A172 (cell line): ENCODE data around the gene ZFHX3. TPM values are rescaled to one million over a fixed set of nuclear protein-coding genes. Genes with fewer than 3 reads are reported as not detected.
A peak's percentile ranks its signal among the peaks of the same experiment; 100 is the strongest.
"Not testable (repeated sequence)": the region's sequence is repeated elsewhere in the genome, so short reads cannot be mapped to it uniquely, and the experiment has no call there.

Experiments used
- DNase-seq: peaks from one replicate; pipeline ENCODE4 v3.0.0-alpha.2; 2015; ENCODE audit warnings: low spot score
- total RNA-seq: library from RNA; depleted of rRNA; stranded (reverse); fragments of >200 nt; shearing (Covaris generic); gene quantifications from 2 replicates; pipeline ENCODE4 v1.2.3, GENCODE V29; 2014

Gene ZFHX3
- total RNA-seq, 1 experiment from 2014 or later = 2.5 TPM

- no peak for DNase-seq
Observed at GRCh38 chr16:73021866-73022495, 25.9 kb downstream of the ZFHX3 start.

DNA sequence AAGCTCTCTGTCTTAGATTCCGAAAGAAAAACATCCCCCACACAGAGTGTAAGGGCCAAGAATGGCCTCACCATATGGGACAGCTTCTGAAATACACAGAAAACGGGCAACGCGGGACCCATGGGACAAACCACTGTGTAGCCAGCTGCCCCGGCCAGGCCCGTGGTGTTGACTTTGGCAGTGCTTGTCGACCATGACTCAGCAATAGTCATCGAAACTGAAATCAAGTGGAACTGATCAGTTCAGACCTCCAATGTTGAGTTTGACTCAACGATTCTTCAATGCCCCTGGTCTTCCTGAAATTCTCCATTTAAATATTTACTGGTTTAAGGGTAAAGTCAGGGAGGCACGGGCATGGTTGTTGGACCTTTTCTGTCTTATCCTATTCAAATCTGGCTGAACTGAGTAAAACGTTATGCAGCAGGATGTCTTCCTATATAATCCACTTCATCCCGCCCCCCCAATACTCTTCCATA, 27.5 kb downstream of the ZFHX3 start:
- peak; percentile 67 for DNase-seq

DNA sequence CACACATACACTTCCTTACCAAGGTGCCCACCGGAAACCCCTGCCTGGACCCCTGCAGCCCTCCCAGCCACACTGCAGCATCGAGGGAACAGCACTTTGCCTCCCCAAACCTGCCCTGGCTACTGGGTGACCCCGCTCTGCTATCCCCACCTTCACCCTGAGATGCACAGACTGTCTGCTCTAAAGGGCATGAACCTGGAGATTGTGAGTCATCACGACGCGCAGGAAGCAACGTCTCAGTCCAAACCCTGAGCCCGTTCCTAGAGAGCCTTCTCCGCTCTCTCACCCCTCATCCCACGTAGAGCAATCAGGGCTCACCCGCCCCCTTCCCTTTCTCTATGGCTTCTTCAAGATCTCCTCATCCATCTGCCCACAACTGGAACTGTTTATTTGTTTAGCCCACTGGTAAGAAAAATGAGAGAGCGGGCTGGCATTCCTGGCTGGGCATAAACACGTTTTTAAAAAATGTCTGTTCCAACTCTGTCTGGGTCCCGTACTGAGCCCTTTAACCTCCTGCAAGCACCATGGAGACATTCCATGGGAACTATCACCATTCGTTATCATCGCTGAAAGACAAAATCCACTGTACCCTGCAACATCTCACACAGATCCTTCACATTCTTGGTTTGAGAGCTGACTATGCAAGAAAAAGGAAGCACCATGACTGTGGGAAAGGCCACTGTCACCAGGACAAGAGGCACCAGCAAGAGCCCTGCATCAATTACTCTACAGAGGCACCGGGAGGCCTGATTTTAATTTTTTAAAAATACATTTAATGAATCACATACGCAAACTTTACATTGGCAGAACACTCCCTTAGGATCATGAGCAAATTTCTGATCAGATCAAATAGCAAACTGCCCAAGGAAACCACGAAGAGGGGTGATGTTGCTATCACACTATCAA, 28.2 kb downstream of the ZFHX3 start:
- DNase-seq = peak; percentile 74

- DNase-seq = no peak
Observed at GRCh38 chr16:73018821-73019456, 29.0 kb downstream of the ZFHX3 start.

GRCh38 chr16:73017321-73017720, 30.6 kb downstream of the ZFHX3 start:
- DNase-seq = no peak

- DNase-seq = no peak
Observed at GRCh38 chr16:73016488-73016830, 31.5 kb downstream of the ZFHX3 start.

GRCh38 chr16:73015612-73016487, 32.1 kb downstream of the ZFHX3 start:
- DNase-seq = no peak

- DNase-seq = no peak
Observed at GRCh38 chr16:73014768-73015167, 33.2 kb downstream of the ZFHX3 start.

DNA sequence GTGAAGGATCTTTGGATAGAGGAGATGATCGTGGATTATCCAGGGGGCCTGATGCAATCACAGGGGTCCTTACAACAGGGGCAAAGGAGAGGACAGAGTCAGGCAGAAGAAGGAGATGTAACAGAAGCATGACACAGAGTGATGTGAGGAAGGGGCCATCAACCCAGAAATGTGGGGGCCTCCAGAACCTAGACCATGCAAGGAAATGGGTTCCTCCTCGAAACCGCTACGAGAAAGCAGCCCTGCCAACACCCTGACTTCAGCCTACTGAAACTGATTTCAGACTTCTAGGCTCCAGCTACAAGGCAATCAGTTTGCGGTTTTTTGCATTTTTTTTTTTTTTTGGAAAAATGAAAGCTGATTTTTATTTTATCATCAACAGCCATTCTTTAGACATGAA, 34.0 kb downstream of the ZFHX3 start:
- no peak for DNase-seq

GRCh38 chr16:73012341-73012740, 35.6 kb downstream of the ZFHX3 start:
- no peak for DNase-seq

- no peak for DNase-seq
Observed at GRCh38 chr16:73011926-73012325, 36.0 kb downstream of the ZFHX3 start.

DNA sequence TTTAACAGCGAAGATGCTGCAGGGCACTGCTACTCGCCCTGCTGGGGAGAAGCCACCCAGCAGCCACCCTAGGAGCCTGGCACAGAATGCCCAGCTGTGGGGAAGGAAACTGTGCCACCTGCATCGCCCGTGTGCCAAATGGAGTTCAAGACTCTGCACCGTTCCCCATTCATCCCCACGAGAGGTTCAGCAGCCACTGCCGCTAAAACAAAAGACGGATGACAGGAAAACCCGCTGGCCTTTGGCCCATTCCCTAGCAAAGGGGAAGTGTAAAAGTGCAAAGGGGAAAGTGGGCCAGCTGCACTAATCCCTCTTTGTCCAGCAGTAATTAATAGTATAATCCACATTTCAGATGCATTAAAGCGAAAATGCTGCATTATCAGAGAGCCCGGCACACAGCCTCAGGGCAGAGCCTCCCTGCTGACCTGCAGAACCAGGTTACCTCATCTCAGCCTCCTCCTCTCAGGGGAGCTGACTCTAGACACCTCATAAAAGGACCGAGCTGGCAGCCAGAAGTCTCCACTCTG, 37.7 kb downstream of the ZFHX3 start:
- DNase-seq = no peak

DNA sequence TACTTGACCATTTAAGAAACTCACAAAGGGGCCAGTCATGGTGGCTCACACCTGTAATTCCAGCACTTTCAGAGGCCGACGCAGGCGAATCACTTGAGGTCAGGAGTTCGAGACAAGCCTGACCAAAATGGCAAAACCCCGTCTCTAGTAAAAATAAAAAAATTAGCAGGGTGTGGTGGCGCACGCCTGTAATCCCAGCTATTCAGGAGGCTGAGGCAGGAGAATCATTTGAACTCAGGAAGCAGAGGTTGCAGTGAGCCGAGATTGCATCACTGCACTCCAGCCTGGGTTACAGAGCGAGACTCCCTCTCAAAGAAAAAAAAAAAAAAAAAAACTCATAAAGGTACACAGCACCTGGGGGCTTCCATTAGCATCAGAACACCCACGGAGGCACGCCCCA, 38.2 kb downstream of the ZFHX3 start:
- not testable (repeated sequence) for DNase-seq

- DNase-seq = no peak
Observed at GRCh38 chr16:73006026-73006425, 41.9 kb downstream of the ZFHX3 start.

GRCh38 chr16:73002866-73003265, 45.1 kb downstream of the ZFHX3 start:
- no peak for DNase-seq

DNA sequence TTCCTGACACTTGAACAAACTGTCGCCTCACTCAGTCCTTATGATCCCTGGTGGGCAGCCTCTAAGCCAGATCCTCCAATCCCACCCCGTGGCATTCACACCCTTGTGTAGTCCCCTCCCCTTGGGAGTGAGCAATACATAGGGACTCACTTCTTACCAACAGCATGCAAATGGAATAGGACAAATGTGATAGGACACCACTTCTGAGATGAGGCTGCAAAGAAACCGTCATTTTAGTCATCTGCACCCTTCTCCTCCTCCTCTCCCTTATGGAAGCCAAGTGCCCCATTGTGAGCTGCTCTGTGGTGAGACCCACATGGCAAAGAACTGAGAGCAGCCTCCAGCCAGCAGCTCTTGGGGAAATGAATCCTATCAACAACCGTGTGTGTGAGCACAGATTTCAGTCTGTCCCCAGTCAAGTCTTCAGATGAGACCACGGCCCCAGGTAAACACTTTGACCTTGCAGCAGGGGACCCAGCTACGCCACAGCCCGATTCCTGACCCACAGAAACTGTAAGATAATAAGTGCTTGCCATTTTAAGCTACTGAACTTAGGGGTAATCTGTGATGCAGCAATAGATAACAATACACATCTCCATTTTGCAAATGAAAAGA, 46.9 kb downstream of the ZFHX3 start:
- no peak for DNase-seq

GRCh38 chr16:73000020-73000906, 47.7 kb downstream of the ZFHX3 start:
- no peak for DNase-seq

GRCh38 chr16:72999541-73000019, 48.3 kb downstream of the ZFHX3 start:
- no peak for DNase-seq

DNA sequence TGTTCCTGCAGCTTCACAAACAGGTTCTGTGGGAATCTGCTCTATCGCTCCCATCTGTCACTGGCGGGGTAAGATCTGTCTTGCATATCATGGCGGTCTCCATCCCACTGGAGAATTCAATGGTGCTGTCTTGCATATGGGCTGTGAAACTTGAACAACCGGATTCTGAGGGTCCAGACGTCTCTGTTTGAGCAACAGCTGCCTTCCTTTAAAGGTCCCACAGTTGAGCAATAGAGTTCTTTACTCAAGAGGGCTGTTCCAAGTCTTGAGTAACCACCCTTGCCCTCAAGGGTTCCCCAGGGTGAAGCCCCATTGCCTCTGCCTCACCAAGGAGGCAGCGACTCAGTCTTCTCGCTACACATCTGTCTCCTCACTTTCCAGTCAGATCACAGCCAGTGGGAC, 50.8 kb downstream of the ZFHX3 start:
- no peak for DNase-seq
